K562 (cell line): ENCODE measurements around the gene PGP. TPM values are rescaled to one million over a fixed set of nuclear protein-coding genes. Genes with fewer than 3 reads are reported as not detected.

ENCODE experiments used
- DNMT1 ChIP-seq: fragments of 450-650 bp; IDR thresholded peaks from 2 replicates; pipeline ENCODE4 v1.6.1; 2016; ENCODE audit warnings: antibody characterized with exemption, mild to moderate bottlenecking
- EGR1 ChIP-seq: fragments of 450-650 bp; conservative IDR thresholded peaks from 2 replicates; pipeline ENCODE4 v1.6.1; 2017; ENCODE audit warnings: mild to moderate bottlenecking
- EP400 ChIP-seq: fragments of 450-650 bp; IDR thresholded peaks from 2 replicates; pipeline ENCODE4 v1.6.1; 2017; ENCODE audit warnings: antibody characterized with exemption, mild to moderate bottlenecking, moderate library complexity
- NRF1 ChIP-seq, 2 experiments: fragments of 450-650 bp; IDR thresholded peaks in 1 of 2; conservative IDR thresholded peaks in 1 of 2; 2 replicates each; pipeline ENCODE4 v1.6.1; 2014; ENCODE audit warnings: mild to moderate bottlenecking in 2 of 2
- RAD51 ChIP-seq: fragments of 450-650 bp; IDR thresholded peaks from 2 replicates; pipeline ENCODE4 v1.7.1; 2016; ENCODE audit warnings: low read depth, mild to moderate bottlenecking, borderline replicate concordance
- SIN3A ChIP-seq, 2 experiments: fragments of 150-350 bp in 1 of 2; IDR thresholded peaks; 2 replicates each; pipeline ENCODE4 v1.6.1; 2011 to 2016; ENCODE audit warnings: borderline replicate concordance in 2 of 2, low read depth in 2 of 2, low read length in 2 of 2, mild to moderate bottlenecking in 2 of 2, moderate library complexity in 2 of 2; ENCODE audit not compliant: control insufficient read depth in 1 of 2
- SRSF3 ChIP-seq: fragments of 200-400 bp; formaldehyde crosslinking; IDR thresholded peaks from 2 replicates; pipeline ENCODE4 v1.6.1; 2016; ENCODE audit warnings: mild to moderate bottlenecking, low read length, moderate library complexity; ENCODE audit not compliant: insufficient read depth
- STAG1 ChIP-seq: sonication (generic); formaldehyde crosslinking; IDR thresholded peaks from 2 replicates; pipeline ENCODE4 v1.5.0; 2020; ENCODE audit warnings: missing genetic modification reagents, borderline replicate concordance
- ZKSCAN8 ChIP-seq: fragments of 200-800 bp; sonication (Bioruptor generic); IDR thresholded peaks from 2 replicates; pipeline ENCODE4 v1.6.1; 2016; ENCODE audit warnings: missing genetic modification characterization, missing compliant biosample characterization
- ZNF695 ChIP-seq: fragments of 450-650 bp; formaldehyde crosslinking; IDR thresholded peaks from 2 replicates; pipeline ENCODE4 v1.4.0; 2020; ENCODE audit warnings: mild to moderate bottlenecking, moderate library complexity
- polyA plus RNA-seq, 8 experiments: library from polyadenylated mRNA; depleted of rRNA in 4 of 8; stranded (reverse) in 5 of 8; unstranded in 3 of 8; fragments of >200 nt; fragmentation: Nextera tagmentation in 2 of 8; fragmentation: Illumina TruSeq in 1 of 8; extraction: Ambion mirVana in 2 of 8; extraction: Trizol in 1 of 8; gene quantifications; 2 replicates each; pipeline versions ENCODE4 v1.2.1 to v1.2.3, GENCODE V29; 2011 to 2014; ENCODE audit warnings: inconsistent platforms in 1 of 8, missing spikeins in 1 of 8
- total RNA-seq, 7 experiments: library from RNA; depleted of rRNA in 6 of 7; stranded (reverse); fragments of >200 nt in 6 of 7; fragmentation: Illumina TruSeq in 2 of 7; extraction: Trizol in 2 of 7; gene quantifications; 2 replicates each; pipeline versions ENCODE4 v1.2.1 to v1.2.3, GENCODE V29; 2011 to 2021; ENCODE audit warnings: low replicate concordance in 1 of 7
- TF ChIP-seq, protein P1 (sequence below): fragments of 250-450 bp; sonication (Bioruptor Pico); IDR thresholded peaks from 2 replicates; pipeline ENCODE4 v1.8.0; 2021; ENCODE audit warnings: moderate library complexity, mild to moderate bottlenecking, inconsistent platforms
- TF ChIP-seq, protein P2 (sequence below): fragments of 250-450 bp; sonication (Bioruptor Pico); IDR thresholded peaks from 2 replicates; pipeline ENCODE4 v1.5.0; 2021
- TF ChIP-seq, protein P3 (sequence below), 2 experiments: fragments of 450-650 bp; IDR thresholded peaks; 2 replicates each; pipeline ENCODE4 v1.6.1; 2016; ENCODE audit warnings: mild to moderate bottlenecking in 2 of 2, borderline replicate concordance in 1 of 2, low read depth in 1 of 2, moderate library complexity in 1 of 2
- TF ChIP-seq, protein P4 (sequence below): sonication (generic); formaldehyde crosslinking; IDR thresholded peaks from 2 replicates; pipeline ENCODE4 v1.8.0; 2022; ENCODE audit warnings: missing genetic modification reagents, mild to moderate bottlenecking, borderline replicate concordance

PGP gene
- total and polyA plus RNA-seq, 9 of the 15 experiments (the other 6 are each of a cell fraction or from before 2014, with no cell fraction given), result 1.1 to 57.6 (median 19.6) TPM

DNA sequence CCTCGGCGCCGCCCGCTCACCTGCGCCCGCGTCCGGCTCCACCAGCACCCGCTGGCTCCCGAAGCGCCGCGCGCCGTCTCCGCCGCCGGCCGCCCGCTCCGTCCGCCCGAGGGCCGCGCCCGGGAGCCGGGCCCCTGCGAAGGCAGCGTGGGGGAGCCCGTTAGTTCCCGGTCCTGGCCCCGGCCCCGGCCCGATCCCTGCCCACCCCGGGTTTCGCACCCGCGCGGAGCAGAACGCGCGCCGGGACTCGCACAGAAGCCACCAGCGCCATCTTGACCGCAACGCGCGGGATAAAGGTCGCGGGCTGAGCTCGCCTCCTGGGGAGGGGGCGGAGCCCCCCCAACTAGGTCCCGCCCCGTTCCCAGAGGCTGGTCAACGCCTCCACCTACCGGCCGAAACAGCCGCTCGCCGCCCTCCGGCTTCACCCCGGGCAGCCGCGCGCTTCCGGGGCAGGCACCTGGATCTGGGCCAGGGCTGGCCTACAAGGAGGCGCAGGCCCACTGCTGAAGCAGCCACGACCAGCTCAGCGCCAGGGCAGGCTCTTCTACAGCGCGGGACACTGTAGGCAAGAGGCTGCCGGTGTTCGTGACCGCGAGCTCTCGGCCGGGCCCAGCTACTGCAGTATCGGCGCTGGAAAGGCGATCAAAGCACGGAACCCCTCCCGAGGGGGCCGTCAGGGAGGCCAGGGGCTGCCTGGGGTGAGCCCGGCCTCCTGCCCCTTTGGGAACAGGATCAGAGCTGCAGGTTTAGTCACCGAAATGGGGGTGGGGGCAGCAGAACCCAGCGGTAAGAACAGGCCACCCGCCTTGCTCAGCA lies 36.9 kb upstream of the PGP start, which contains the start of gene ECI1 (continued):
- TF ChIP-seq EP400 (peak; percentile 89), RAD51 (no peak), ZKSCAN8 (no peak), EGR1 (peak; percentile 76), ZNF695 (CRISPR knock-in tag) (no peak), STAG1 (CRISPR knock-in tag) (0 out of 2 replicates have a peak, but pooled peaks have one; percentile 2), SRSF3 (no peak), DNMT1 (no peak), NRF1 (conservative IDR thresholded peaks at IDR 0.05 in 1 of 2, IDR thresholded peaks at IDR 0.05 in 1 of 2) (peak; percentile 83 to 86), SIN3A (IDR thresholded peaks at IDR 0.05; ENCODE audit: borderline replicate concordance in 2 of 2, control insufficient read depth in 1 of 2, low read depth in 2 of 2, low read length in 2 of 2) (peak; percentile 57 to 61; a peak in 2 of 4 replicates)
- TF ChIP-seq, protein P1, sequence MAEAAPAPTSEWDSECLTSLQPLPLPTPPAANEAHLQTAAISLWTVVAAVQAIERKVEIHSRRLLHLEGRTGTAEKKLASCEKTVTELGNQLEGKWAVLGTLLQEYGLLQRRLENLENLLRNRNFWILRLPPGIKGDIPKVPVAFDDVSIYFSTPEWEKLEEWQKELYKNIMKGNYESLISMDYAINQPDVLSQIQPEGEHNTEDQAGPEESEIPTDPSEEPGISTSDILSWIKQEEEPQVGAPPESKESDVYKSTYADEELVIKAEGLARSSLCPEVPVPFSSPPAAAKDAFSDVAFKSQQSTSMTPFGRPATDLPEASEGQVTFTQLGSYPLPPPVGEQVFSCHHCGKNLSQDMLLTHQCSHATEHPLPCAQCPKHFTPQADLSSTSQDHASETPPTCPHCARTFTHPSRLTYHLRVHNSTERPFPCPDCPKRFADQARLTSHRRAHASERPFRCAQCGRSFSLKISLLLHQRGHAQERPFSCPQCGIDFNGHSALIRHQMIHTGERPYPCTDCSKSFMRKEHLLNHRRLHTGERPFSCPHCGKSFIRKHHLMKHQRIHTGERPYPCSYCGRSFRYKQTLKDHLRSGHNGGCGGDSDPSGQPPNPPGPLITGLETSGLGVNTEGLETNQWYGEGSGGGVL (CRISPR knock-in tag), result no peak
- TF ChIP-seq, protein P2, sequence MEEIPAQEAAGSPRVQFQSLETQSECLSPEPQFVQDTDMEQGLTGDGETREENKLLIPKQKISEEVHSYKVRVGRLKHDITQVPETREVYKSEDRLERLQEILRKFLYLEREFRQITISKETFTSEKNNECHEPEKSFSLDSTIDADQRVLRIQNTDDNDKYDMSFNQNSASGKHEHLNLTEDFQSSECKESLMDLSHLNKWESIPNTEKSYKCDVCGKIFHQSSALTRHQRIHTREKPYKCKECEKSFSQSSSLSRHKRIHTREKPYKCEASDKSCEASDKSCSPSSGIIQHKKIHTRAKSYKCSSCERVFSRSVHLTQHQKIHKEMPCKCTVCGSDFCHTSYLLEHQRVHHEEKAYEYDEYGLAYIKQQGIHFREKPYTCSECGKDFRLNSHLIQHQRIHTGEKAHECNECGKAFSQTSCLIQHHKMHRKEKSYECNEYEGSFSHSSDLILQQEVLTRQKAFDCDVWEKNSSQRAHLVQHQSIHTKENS (CRISPR knock-in tag), result no peak
- TF ChIP-seq, protein P3, sequence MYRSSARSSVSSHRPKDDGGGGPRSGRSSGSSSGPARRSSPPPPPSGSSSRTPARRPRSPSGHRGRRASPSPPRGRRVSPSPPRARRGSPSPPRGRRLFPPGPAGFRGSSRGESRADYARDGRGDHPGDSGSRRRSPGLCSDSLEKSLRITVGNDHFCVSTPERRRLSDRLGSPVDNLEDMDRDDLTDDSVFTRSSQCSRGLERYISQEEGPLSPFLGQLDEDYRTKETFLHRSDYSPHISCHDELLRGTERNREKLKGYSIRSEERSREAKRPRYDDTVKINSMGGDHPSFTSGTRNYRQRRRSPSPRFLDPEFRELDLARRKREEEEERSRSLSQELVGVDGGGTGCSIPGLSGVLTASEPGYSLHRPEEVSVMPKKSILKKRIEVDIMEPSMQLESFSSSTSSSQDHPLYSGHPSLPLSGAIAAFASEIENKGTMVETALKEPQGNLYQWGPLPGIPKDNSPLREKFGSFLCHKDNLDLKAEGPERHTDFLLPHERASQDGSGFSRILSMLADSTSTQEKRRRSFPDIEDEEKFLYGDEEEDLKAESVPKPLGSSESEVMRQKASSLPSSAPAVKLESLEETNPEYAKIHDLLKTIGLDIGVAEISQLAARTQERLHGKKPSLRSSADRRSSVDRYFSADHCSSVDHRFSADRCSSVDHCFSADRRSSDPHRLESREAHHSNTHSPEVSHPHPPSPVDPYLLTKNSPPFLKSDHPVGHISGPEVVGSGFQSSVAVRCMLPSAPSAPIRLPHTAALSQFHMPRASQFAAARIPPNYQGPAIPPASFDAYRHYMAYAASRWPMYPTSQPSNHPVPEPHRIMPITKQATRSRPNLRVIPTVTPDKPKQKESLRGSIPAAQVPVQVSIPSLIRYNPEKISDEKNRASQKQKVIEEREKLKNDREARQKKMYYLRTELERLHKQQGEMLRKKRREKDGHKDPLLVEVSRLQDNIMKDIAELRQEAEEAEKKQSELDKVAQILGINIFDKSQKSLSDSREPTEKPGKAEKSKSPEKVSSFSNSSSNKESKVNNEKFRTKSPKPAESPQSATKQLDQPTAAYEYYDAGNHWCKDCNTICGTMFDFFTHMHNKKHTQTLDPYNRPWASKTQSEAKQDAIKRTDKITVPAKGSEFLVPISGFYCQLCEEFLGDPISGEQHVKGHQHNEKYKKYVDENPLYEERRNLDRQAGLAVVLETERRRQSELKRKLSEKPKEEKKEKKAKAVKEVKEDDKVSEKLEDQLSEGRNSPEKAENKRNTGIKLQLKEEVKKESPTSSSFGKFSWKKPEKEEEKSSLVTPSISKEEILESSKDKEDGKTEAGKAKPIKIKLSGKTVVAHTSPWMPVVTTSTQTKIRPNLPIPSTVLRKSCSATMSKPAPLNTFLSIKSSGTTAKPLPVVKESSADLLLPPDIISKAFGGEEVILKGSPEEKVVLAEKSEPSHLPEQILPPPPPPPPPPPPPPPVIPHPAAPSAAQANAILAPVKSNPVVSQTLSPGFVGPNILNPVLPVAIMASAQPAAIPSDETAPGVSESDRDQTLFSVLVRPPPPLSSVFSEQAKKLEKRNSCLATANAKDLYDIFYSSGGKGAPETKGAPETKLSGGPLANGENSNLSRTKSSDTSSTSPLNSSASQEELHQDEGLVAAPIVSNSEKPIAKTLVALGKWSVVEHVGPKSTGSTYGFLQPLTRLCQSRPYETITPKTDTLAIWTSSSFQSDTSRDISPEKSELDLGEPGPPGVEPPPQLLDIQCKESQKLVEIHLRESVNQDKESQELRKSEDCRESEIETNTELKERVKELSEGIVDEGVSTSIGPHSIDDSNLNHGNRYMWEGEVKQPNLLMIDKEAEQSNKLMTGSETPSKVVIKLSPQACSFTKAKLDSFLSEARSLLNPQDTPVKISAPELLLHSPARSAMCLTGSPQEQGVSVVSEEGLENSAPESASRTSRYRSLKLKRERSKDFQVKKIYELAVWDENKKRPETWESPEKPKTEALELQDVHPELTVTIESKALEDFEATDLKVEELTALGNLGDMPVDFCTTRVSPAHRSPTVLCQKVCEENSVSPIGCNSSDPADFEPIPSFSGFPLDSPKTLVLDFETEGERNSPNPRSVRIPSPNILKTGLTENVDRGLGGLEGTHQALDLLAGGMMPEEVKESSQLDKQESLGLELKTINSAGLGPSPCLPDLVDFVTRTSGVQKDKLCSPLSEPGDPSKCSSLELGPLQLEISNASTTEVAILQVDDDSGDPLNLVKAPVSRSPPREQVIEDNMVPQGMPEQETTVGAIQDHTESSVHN (IDR thresholded peaks at IDR 0.05; ENCODE audit: borderline replicate concordance in 1 of 2, low read depth in 1 of 2), result no peak
- TF ChIP-seq, protein P4, sequence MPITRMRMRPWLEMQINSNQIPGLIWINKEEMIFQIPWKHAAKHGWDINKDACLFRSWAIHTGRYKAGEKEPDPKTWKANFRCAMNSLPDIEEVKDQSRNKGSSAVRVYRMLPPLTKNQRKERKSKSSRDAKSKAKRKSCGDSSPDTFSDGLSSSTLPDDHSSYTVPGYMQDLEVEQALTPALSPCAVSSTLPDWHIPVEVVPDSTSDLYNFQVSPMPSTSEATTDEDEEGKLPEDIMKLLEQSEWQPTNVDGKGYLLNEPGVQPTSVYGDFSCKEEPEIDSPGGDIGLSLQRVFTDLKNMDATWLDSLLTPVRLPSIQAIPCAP (CRISPR knock-in tag), result no peak
